GOT3 (cell line): ENCODE data around the gene FAM83G.
"Not testable (repeated sequence)": the region's sequence is repeated elsewhere in the genome, so short reads cannot be mapped to it uniquely, and the experiment has no call there.

Experiments
- DNase-seq: peaks from one replicate; lab custom pipeline; 2025; ENCODE audit warnings: mixed read lengths; lab: John Stamatoyannopoulos, UW

Gene FAM83G

GRCh38 chr17:19022747-19023146 lies 18.2 kb upstream of the FAM83G start:
- DNase-seq, result no peak

GRCh38 chr17:19022128-19022527 lies 17.6 kb upstream of the FAM83G start:
- no peak for DNase-seq

GRCh38 chr17:19021622-19022083 lies 17.1 kb upstream of the FAM83G start:
- DNase-seq, result no peak

GRCh38 chr17:19021011-19021621 lies 16.6 kb upstream of the FAM83G start:
- not testable (repeated sequence) for DNase-seq

GRCh38 chr17:19020016-19020415 lies 15.5 kb upstream of the FAM83G start:
- DNase-seq, result no peak

GRCh38 chr17:19019041-19019941 lies 14.7 kb upstream of the FAM83G start:
- DNase-seq, result no peak

- no peak for DNase-seq
Observed at GRCh38 chr17:19018600-19018950, 14.0 kb upstream of the FAM83G start.

GRCh38 chr17:19017804-19018599 lies 13.4 kb upstream of the FAM83G start:
- DNase-seq, result no peak

GRCh38 chr17:19017401-19017800 lies 12.8 kb upstream of the FAM83G start:
- DNase-seq, result no peak

- DNase-seq, result no peak
Observed at GRCh38 chr17:19016881-19017280, 12.3 kb upstream of the FAM83G start.

- DNase-seq, result no peak
Observed at GRCh38 chr17:19016297-19016696, 11.7 kb upstream of the FAM83G start.

GRCh38 chr17:19015428-19015827 lies 10.9 kb upstream of the FAM83G start:
- no peak for DNase-seq

- no peak for DNase-seq
Observed at GRCh38 chr17:19014628-19015215, 10.2 kb upstream of the FAM83G start.

GRCh38 chr17:19013806-19014627 lies 9.5 kb upstream of the FAM83G start:
- no peak for DNase-seq

- no peak for DNase-seq
Observed at GRCh38 chr17:19013226-19013625, 8.7 kb upstream of the FAM83G start.

- DNase-seq, result no peak
Observed at GRCh38 chr17:19012171-19013080, 7.9 kb upstream of the FAM83G start.

- no peak for DNase-seq
Observed at GRCh38 chr17:19011581-19011980, 7.0 kb upstream of the FAM83G start.

- no peak for DNase-seq
Observed at GRCh38 chr17:19010729-19011505, 6.4 kb upstream of the FAM83G start.

- no peak for DNase-seq
Observed at GRCh38 chr17:19009970-19010369, 5.4 kb upstream of the FAM83G start.
